ENCODE results near the gene VWF. TPM values are rescaled to one million over a fixed set of nuclear protein-coding genes. Genes with fewer than 3 reads are reported as not detected.

VWF gene
- total RNA-seq, 2 donors from 2014 or later = 20.9 to 63.2 TPM

- no peak overlapping the region for H3K27ac ChIP-seq
- H3K9me3 ChIP-seq = no peaks in the 10 kb centered on the region
- H3K27me3 ChIP-seq = no peaks in the 10 kb centered on the region
- no peaks in the 10 kb centered on the region for H3K4me1 ChIP-seq
- TF ChIP-seq, protein P1, sequence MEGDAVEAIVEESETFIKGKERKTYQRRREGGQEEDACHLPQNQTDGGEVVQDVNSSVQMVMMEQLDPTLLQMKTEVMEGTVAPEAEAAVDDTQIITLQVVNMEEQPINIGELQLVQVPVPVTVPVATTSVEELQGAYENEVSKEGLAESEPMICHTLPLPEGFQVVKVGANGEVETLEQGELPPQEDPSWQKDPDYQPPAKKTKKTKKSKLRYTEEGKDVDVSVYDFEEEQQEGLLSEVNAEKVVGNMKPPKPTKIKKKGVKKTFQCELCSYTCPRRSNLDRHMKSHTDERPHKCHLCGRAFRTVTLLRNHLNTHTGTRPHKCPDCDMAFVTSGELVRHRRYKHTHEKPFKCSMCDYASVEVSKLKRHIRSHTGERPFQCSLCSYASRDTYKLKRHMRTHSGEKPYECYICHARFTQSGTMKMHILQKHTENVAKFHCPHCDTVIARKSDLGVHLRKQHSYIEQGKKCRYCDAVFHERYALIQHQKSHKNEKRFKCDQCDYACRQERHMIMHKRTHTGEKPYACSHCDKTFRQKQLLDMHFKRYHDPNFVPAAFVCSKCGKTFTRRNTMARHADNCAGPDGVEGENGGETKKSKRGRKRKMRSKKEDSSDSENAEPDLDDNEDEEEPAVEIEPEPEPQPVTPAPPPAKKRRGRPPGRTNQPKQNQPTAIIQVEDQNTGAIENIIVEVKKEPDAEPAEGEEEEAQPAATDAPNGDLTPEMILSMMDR (IDR thresholded peaks at IDR 0.05) = no peak
- DNase-seq = no peak
- no peak overlapping the region for H3K4me3 ChIP-seq
- H3K36me3 ChIP-seq = no peaks in the 10 kb centered on the region
- H3K9ac ChIP-seq (ENCODE audit: low read depth in 2 of 2, low read length in 2 of 2) = no peak overlapping the region
- intact Hi-C loops (cut with DNase I) = no loop called here
These were observed 83.7 kb downstream of the VWF start for GRCh38 chr12:6040815-6041214.

DNA sequence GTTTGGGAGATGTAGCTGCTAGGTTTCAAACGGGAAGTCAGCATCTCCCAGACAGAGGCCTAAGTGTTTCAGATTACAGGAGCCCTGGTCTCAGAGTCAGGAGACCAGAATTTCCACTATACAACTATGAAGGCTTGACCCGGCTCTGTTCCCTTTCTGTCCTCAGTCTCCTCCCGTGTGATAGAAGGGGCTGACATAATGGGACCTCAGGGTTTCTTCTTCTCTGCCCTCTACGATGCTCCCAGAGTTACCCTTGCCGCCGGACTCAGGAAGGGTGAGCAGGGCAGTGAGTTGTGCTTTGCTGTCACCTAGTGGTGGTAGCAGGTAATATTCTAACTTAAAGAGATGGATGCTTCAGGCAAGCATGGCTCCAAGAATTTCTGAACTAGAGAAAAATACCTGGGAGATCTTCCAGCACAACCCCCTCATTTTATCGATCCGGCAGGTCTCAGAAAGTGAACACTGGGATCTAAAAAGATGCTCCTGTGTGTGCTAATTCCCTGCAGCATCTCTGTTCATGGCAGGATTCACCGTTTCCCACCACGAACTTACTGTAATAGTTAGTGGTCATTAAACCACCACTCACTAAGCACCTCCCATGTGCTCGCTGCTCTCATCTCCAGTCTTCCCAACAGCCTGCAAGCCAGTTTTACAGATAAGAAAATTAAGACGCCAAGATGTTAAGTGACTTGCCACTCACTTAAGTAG lies 84.4 kb downstream of the VWF start:
- TF ChIP-seq, protein P1 (IDR thresholded peaks at IDR 0.05) = peak; percentile 79
- DNase-seq = peak; percentile 41
- H3K27me3 ChIP-seq = no peaks in the 10 kb centered on the region
- no peak overlapping the region for H3K4me3 ChIP-seq
- intact Hi-C loops (cut with DNase I) = loop anchor here (2.0 kb wide), 1 partner anchor 51 kb away; no protein-coding TSS in a partner anchor
- H3K36me3 ChIP-seq = no peaks in the 10 kb centered on the region
- no peaks in the 10 kb centered on the region for H3K9me3 ChIP-seq
- no peaks in the 10 kb centered on the region for H3K4me1 ChIP-seq
- no peak overlapping the region for H3K9ac ChIP-seq (ENCODE audit: low read depth in 2 of 2, low read length in 2 of 2)
- no peak overlapping the region for H3K27ac ChIP-seq

GRCh38 chr12:6038160-6038559 lies 86.3 kb downstream of the VWF start:
- Histone ChIP-seq H3K9ac (ENCODE audit: low read depth in 2 of 2, low read length in 2 of 2) (no peak overlapping the region), H3K27ac (no peak overlapping the region), H3K4me3 (no peak overlapping the region), H3K4me1 (no peaks in the 10 kb centered on the region), H3K9me3 (no peaks in the 10 kb centered on the region), H3K36me3 (no peaks in the 10 kb centered on the region), H3K27me3 (no peaks in the 10 kb centered on the region)
- intact Hi-C loops (cut with DNase I) = loop anchor here (2.0 kb wide), 1 partner anchor 49 kb away; no protein-coding TSS in a partner anchor
- TF ChIP-seq, protein P1 (IDR thresholded peaks at IDR 0.05) = peak; percentile 80
- DNase-seq = peak; percentile 74

DNA sequence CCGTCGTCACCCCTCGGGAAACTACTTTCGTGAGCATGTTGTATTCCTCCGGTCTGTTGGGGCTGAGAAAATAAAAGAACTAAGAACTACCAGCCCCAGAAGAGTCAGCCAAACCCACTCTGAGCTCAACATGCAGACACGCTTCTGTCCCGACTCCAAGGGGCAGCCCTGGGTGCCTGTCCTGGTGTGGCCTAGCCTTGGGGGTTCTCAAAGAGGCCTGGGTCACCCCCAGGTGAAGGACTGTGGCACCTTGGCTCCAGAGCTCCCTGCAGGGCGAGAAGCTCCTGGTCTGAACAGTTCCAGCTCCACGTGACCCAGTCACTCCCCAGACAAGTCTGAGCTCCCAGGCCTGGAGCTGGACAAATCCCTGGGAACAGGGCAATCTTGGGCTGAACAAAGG lies 87.0 kb downstream of the VWF start:
- intact Hi-C loops (cut with DNase I) = no loop called here
- TF ChIP-seq, protein P1 (IDR thresholded peaks at IDR 0.05) = no peak
- Histone ChIP-seq H3K27ac (no peak overlapping the region), H3K9ac (ENCODE audit: low read depth in 2 of 2, low read length in 2 of 2) (no peak overlapping the region), H3K4me1 (no peaks in the 10 kb centered on the region), H3K27me3 (no peaks in the 10 kb centered on the region), H3K9me3 (no peaks in the 10 kb centered on the region), H3K4me3 (no peak overlapping the region), H3K36me3 (no peaks in the 10 kb centered on the region)
- no peak for DNase-seq

DNA sequence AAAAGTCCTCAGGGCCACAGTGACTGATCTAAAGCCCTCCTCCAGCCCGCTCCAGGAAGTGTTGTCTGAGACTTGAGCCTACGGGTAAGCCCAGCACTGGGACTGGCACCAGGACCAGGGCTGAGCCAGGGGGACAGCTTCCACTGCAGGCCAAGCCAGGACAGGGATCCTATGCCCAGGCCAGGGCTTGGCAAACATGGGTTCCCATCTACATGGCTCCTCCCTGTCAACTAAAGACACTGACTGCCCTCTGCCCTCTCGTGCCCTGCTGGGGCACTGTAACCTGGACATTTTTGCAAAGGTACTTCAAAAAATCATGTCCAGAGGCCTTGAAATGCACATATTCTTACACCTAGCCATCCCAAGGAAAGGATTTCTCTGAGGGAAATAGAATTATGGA lies 88.0 kb downstream of the VWF start:
- intact Hi-C loops (cut with DNase I) = no loop called here
- Histone ChIP-seq H3K27me3 (no peaks in the 10 kb centered on the region), H3K36me3 (no peaks in the 10 kb centered on the region), H3K4me1 (no peaks in the 10 kb centered on the region), H3K9me3 (no peaks in the 10 kb centered on the region), H3K9ac (ENCODE audit: low read depth in 2 of 2, low read length in 2 of 2) (no peak overlapping the region), H3K27ac (no peak overlapping the region), H3K4me3 (no peak overlapping the region)
- TF ChIP-seq, protein P1 (IDR thresholded peaks at IDR 0.05) = no peak
- no peak for DNase-seq

Measured in colonic mucosa (tissue), 4 donors.